ENCODE measurements around the gene SULT1A3.
"Not testable (repeated sequence)": the region's sequence is repeated elsewhere in the genome, so short reads cannot be mapped to it uniquely, and the experiment has no call there.

The SULT1A3 gene

GRCh38 chr16:30199049-30199448 lies at the start of gene SULT1A3:
Gene SULT1A3 (plus strand): TSS chr16:30199255. CDS start chr16:30200729, 1,474 bp downstream.
- not testable (repeated sequence) for FAIRE-seq

GRCh38 chr16:30151091-30151490 lies 48.0 kb upstream of the SULT1A3 start:
- no peak for FAIRE-seq

- FAIRE-seq, result no peak
Measured at GRCh38 chr16:30152517-30152916, 46.5 kb upstream of the SULT1A3 start.

DNA sequence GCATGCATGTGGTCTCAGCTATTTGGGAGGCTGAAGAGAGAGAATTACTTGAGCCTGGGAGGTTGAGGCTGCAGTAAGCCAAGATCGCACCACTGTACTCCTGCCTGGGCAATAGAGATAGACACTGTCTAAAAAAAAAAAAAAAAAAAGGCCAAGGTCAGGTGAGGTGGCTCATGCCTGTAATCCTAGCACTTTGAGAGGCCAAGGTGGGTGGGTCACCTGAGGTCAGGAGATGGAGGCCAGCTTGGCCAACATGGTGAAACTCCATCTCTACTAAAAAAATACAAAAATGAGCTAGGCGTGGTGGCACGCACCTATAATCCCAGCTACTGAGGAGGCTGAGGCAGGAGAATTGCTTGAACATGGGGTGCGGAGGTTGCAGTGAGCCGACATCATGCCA lies 43.9 kb upstream of the SULT1A3 start:
- FAIRE-seq, result no peak

- no peak for FAIRE-seq
Measured at GRCh38 chr16:30157214-30157613, 41.8 kb upstream of the SULT1A3 start.

- FAIRE-seq, result no peak
Measured at GRCh38 chr16:30163538-30163937, 35.5 kb upstream of the SULT1A3 start.

GRCh38 chr16:30166202-30166902 lies 32.7 kb upstream of the SULT1A3 start:
- FAIRE-seq, result no peak

DNA sequence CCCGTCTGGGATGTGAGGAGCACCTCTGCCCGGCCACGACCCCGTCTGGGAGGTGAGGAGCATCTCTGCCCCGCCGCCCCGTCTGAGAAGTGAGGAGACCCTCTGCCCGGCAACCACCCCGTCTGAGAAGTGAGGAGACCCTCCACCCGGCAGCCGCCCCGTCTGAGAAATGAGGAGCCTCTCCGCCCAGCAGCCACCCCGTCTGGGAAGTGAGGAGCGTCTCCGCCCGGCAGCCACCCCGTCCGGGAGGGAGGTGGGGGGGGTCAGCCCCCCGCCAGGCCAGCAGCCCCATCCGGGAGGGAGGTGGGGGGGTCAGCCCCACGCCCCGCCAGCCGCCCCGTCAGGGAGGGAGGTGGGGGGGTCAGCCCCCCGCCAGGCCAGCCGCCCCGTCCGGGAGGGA lies 30.3 kb upstream of the SULT1A3 start:
- not testable (repeated sequence) for FAIRE-seq

DNA sequence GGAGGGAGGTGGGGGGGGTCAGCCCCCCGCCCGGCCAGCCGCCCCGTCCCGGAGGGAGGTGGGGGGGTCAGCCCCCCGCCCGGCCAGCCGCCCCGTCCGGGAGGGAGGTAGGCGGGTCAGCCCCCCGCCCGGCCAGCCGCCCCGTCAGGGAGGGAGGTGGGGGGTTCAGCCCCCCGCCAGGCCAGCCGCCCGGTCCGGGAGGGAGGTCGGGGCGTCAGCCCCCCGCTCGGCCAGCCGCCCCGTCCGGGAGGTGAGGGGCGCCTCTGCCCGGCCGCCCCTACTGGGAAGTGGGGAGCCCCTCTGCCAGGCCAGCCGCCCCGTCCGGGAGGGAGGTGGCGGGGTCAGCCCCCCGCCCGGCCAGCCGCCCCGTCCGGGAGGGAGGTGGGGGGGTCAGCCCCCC lies 29.6 kb upstream of the SULT1A3 start:
- FAIRE-seq, result not testable (repeated sequence)

DNA sequence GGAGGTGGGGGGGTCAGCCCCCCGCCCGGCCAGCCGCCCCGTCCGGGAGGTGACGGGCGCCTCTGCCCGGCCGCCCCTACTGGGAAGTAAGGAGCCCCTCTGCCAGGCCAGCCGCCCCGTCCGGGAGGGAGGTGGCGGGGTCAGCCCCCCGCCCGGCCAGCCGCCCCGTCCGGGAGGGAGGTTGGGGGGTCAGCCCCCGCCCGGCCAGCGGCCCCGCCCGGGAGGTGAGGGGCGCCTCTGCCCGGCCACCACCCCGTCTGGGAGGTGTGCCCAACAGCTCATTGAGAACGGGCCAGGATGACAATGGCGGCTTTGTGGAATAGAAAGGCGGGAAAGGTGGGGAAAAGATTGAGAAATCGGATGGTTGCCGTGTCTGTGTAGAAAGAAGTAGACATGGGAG lies 28.9 kb upstream of the SULT1A3 start:
- FAIRE-seq, result not testable (repeated sequence)

DNA sequence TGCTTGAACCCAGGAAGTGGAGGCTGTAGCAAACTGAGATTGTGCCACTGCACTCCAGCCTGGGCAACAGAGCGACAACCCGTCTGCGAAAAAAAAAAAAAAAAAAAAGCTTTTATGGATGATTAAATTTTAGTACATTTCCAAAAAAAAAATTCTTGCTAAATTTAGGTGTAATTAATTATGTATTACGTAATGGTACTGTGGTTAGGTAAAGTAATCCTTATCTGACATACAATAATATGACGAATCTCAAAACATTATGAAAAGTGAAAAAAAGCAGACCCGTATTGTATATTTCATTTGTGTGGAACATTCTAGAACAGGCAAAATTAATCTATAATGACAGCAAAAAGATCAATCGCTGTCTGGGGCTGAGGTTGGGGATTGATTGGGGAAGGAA lies 26.0 kb upstream of the SULT1A3 start:
- FAIRE-seq, result no peak

GRCh38 chr16:30176876-30177275 lies 22.2 kb upstream of the SULT1A3 start:
- not testable (repeated sequence) for FAIRE-seq

GRCh38 chr16:30179195-30179594 lies 19.9 kb upstream of the SULT1A3 start:
- no peak for FAIRE-seq

GRCh38 chr16:30179931-30180330 lies 19.1 kb upstream of the SULT1A3 start:
- no peak for FAIRE-seq

GRCh38 chr16:30180741-30181140 lies 18.3 kb upstream of the SULT1A3 start:
- no peak for FAIRE-seq

DNA sequence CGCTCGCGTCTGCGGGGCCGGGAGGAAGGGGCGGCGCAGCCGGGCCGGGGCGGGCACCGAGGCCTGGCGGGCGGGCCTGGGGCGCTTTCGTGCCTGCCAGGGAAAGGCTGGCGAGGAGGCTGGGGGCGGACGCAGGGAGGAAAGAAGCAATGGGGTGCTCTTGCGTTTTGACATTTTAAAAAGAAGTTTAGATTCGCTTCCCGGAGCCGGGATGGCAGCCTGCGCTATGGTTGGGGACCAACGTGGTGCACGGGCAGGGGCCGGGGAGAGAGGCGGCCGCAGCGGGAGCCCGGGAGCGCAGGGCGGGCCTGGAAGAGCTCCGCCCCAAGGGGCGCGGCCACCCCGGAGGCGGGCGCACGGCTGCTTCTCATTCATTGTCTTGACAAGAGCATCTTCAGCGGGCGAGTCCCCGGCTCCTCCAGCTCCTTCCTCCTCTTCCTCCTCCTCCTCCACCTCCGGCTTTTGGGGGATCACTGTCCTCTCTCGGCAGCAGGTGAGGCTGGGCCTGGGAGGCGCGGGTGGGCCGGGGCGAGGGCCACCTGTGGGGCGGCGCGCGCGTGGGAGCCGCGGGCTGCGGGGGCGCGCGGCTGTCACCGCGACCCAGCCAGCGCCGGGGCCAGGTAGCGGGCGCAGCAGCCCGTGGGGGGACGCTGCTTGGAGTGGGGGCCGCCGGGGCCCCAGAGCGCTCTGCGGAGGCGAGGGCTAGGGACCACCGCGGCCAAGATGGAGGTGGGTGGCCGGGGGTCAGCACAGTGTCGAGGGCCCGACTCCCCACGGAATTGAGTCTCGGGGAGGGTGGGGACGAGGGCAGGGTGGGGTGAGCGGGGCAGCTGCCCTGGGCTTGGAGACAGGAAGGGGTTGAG lies 15.6 kb upstream of the SULT1A3 start, which contains the start of gene CORO1A:
TSS of gene CORO1A (plus strand) at position 370 of the 863 bp plus-strand sequence. CDS start 1,608 bp downstream, outside the sequence.
- FAIRE-seq, result no peak

DNA sequence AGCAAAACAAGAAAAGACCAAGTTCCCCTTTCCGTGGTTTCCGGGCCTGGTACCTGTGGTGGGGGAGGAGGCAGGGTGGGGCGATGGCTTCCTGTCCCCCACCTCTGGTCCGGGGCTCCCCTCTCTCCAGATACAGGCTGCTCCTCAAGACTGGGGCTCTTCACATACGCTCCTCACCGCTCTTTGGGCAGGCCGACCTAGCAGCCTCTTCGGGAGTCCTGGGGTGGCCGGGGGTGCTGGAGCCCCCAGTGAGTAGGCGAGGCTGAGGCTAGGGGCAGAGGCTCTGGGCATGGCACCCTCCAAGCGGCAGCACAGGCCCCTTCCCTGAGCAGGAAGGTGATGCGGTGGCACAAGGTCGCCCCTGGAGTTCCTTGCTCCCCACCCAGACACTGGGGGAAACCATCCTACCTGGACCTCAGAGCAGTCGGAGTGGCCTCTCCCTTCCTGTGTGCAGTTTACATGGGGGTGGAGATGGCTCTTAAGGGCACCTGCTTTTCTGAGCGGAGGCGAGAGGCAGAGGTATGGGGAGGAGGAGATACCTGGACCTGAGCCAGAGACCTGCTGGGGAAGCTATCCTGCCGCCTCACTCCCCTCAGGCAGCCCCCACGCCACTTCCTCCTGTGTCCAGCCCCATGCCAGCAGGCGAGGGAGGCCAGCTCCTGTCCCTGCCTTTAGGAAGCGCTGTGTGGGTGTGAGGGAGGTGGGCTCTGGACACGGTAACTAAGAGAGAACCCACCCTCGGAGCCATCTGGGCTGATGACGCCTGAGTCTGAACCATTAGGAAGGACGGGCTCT lies 14.8 kb upstream of the SULT1A3 start:
- FAIRE-seq, result no peak

GRCh38 chr16:30184891-30185682 lies 14.0 kb upstream of the SULT1A3 start:
- no peak for FAIRE-seq

DNA sequence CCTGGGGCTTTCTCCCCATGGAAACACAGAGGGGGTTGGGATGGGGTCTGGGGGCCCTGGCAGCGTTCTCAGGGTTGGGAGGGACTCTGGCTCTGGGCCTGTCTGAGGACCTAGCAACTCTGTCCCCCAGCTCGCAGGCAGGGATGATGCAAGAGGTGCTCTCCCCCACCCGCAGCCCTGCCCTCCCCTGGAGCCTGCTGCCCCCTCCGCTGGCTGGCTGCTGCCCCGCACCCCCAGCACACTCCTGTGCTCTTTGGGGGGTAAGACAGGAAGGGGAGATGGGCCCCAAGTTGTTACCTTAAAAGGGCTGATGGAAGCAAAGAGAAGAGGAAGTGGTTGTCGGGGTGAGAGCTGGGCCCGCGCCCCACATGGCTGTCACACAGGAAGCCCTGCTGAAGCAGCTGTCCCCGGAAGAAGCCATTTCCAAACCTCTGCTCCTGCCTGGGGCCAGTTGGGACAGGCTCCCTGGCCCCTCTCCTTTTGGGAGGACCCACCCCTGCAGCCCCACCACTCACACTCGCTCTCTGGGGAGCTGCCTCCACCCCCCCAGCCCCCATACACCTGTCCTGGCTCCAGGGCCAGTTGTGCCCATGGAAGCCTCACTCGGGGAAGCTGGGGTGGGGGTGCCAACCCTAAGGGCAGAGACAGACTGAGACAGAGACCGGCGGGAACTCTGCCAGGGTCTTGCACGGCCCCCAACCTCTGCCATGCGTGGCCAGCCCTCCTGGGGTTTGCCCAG lies 13.2 kb upstream of the SULT1A3 start:
- no peak for FAIRE-seq

DNA sequence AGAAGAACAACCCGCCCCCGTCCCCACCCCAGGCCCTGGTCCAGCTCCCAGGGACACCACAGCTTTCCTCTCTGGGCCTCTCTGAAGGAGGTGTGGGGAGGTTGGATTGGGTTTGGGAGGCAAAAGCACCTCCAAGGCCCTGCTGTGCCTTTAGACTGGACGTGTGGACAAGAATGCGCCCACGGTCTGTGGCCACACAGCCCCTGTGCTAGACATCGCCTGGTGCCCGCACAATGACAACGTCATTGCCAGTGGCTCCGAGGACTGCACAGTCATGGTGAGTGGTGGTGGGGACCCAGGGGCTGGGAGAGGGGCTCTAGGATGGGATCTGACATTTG lies 12.6 kb upstream of the SULT1A3 start:
- FAIRE-seq, result no peak

DNA sequence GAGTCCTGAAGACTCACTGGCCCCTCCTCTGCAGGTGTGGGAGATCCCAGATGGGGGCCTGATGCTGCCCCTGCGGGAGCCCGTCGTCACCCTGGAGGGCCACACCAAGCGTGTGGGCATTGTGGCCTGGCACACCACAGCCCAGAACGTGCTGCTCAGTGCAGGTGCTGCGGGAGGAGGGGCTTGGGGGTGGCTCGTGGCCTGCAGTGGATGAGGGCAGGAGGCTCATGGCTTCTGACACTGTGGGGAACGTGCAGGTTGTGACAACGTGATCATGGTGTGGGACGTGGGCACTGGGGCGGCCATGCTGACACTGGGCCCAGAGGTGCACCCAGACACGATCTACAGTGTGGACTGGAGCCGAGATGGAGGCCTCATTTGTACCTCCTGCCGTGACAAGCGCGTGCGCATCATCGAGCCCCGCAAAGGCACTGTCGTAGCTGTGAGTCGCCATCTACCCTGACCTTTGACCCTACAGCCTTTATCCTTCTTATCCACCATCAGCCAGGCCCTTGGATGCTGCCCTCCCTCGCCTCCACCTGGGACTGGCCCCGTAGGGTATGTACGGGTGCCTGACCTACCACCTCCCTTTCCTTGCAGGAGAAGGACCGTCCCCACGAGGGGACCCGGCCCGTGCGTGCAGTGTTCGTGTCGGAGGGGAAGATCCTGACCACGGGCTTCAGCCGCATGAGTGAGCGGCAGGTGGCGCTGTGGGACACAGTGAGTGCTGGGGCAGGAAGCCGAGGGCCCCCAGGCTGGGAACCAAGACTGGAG lies 12.1 kb upstream of the SULT1A3 start:
- FAIRE-seq, result no peak

Measured in A204.1 (cell line).